GM23338 (cell line): ENCODE measurements around the gene GOLGA6C. TPM values are rescaled to one million over a fixed set of nuclear protein-coding genes. Genes with fewer than 3 reads are reported as not detected.

Experiments
- ATAC-seq: fragments of 200-7000 bp; cut with Tn5 transposase; 3 replicates; pipeline ENCODE4 v1.9.1; 2020
- DNase-seq: peaks from one replicate; pipeline ENCODE4 v3.0.0-alpha.2; 2015; ENCODE audit warnings: low spot score
- H2AFZ ChIP-seq: fragments of 200-600 bp; sonication (generic); 2 replicates; pipeline ENCODE4 v1.8.0; 2016; ENCODE audit warnings: antibody characterized with exemption, mild to moderate bottlenecking, moderate library complexity
- H3F3A ChIP-seq: fragments of 200-600 bp; sonication (generic); replicated peaks from 2 replicates; pipeline ENCODE4 v1.8.0; 2017; ENCODE audit warnings: antibody characterized with exemption, mixed run types, low read depth
- H3K27ac ChIP-seq: fragments of 200-600 bp; sonication (generic); 2 replicates; pipeline ENCODE4 v1.6.1; 2016; ENCODE audit warnings: low read depth
- H3K27me3 ChIP-seq: fragments of 200-600 bp; sonication (generic); 2 replicates; pipeline ENCODE4 v1.8.0; 2016; ENCODE audit warnings: mild to moderate bottlenecking, mixed run types, moderate library complexity; ENCODE audit not compliant: insufficient read depth
- H3K36me3 ChIP-seq: fragments of 200-600 bp; sonication (generic); 2 replicates; pipeline ENCODE4 v1.8.0; 2016; ENCODE audit warnings: mild to moderate bottlenecking; ENCODE audit not compliant: insufficient read depth
- H3K4me1 ChIP-seq: fragments of 200-600 bp; sonication (generic); 2 replicates; pipeline ENCODE4 v1.8.0; 2016; ENCODE audit warnings: mild to moderate bottlenecking, moderate library complexity; ENCODE audit not compliant: insufficient read depth
- H3K4me2 ChIP-seq: fragments of 200-600 bp; sonication (generic); 2 replicates; pipeline ENCODE4 v1.7.1; 2017; ENCODE audit warnings: mixed run types
- H3K4me3 ChIP-seq: fragments of 200-600 bp; sonication (generic); 2 replicates; pipeline ENCODE4 v1.6.1; 2016; ENCODE audit warnings: mixed run types
- H3K79me2 ChIP-seq: fragments of 200-600 bp; sonication (generic); replicated peaks from 2 replicates; pipeline ENCODE4 v1.8.0; 2017; ENCODE audit warnings: mild to moderate bottlenecking; ENCODE audit not compliant: insufficient read depth
- H3K9me2 ChIP-seq: fragments of 200-600 bp; sonication (generic); 2 replicates; pipeline ENCODE4 v1.8.0; 2017; ENCODE audit not compliant: insufficient read depth
- H4K20me1 ChIP-seq: fragments of 200-600 bp; sonication (generic); replicated peaks from 2 replicates; pipeline ENCODE4 v1.8.0; 2017; ENCODE audit warnings: mild to moderate bottlenecking; ENCODE audit not compliant: insufficient read depth
- H3K27ac Mint-ChIP-seq: 2 replicates; pipeline ENCODE4 v1.8.0; 2020; ENCODE audit warnings: inconsistent platforms, mild to moderate bottlenecking, moderate library complexity, mixed read lengths
- H3K27me3 Mint-ChIP-seq: 3 replicates; pipeline ENCODE4 v1.8.0; 2022; ENCODE audit warnings: low read depth, mild to moderate bottlenecking, moderate library complexity, mixed read lengths, inconsistent platforms; ENCODE audit not compliant: insufficient read depth, poor library complexity
- H3K36me3 Mint-ChIP-seq: 3 replicates; pipeline ENCODE4 v1.8.0; 2021; ENCODE audit warnings: low read depth, mild to moderate bottlenecking, inconsistent platforms, moderate library complexity, mixed read lengths
- H3K4me1 Mint-ChIP-seq: 3 replicates; pipeline ENCODE4 v1.8.0; 2020; ENCODE audit warnings: mild to moderate bottlenecking, inconsistent platforms, mixed read lengths
- H3K4me3 Mint-ChIP-seq: 3 replicates; pipeline ENCODE4 v1.8.0; 2021; ENCODE audit warnings: moderate library complexity, mild to moderate bottlenecking, inconsistent platforms, mixed read lengths
- H3K9me3 Mint-ChIP-seq: 3 replicates; pipeline ENCODE4 v1.8.0; 2020; ENCODE audit warnings: moderate library complexity, mild to moderate bottlenecking, inconsistent platforms, mixed read lengths
- CREB1 ChIP-seq: fragments of 250-450 bp; sonication (Bioruptor Pico); IDR thresholded peaks from 2 replicates; pipeline ENCODE4 v1.5.0; 2020; ENCODE audit warnings: low read depth, mild to moderate bottlenecking, moderate library complexity
- CTCF ChIP-seq, 2 experiments: fragments of 200-600 bp in 1 of 2; sonication (generic) in 1 of 2; conservative IDR thresholded peaks; 2 replicates each; pipeline versions ENCODE4 v1.5.1 to v1.6.1; 2016 to 2017; ENCODE audit warnings: antibody characterized with exemption in 2 of 2, low read depth in 2 of 2, mild to moderate bottlenecking in 2 of 2, moderate library complexity in 1 of 2
- ETS1 ChIP-seq: IDR thresholded peaks from 2 replicates; pipeline ENCODE4 v1.6.1; 2016; ENCODE audit warnings: antibody characterized with exemption
- EZH2 ChIP-seq: fragments of 200-600 bp; sonication (generic); IDR thresholded peaks from one replicate; pipeline ENCODE4 v1.8.0; 2017; ENCODE audit warnings: antibody characterized with exemption, mild to moderate bottlenecking, low read depth; ENCODE audit not compliant: unreplicated experiment
- EZH2phosphoT487 ChIP-seq: fragments of 200-600 bp; sonication (generic); IDR thresholded peaks from one replicate; pipeline ENCODE4 v1.8.1; 2018; ENCODE audit warnings: antibody characterized with exemption; ENCODE audit not compliant: unreplicated experiment
- JUNB ChIP-seq: IDR thresholded peaks from one replicate; pipeline ENCODE4 v1.6.1; 2016; ENCODE audit warnings: antibody characterized with exemption; ENCODE audit not compliant: unreplicated experiment
- NANOG ChIP-seq: IDR thresholded peaks from 2 replicates; pipeline ENCODE4 v1.6.1; 2016; ENCODE audit warnings: antibody characterized with exemption, borderline replicate concordance
- POLR2AphosphoS5 ChIP-seq: IDR thresholded peaks from 2 replicates; pipeline ENCODE4 v1.6.1; 2016; ENCODE audit warnings: antibody characterized with exemption, low read depth
- REST ChIP-seq: IDR thresholded peaks from one replicate; pipeline ENCODE4 v1.6.1; 2018; ENCODE audit warnings: antibody characterized with exemption; ENCODE audit not compliant: unreplicated experiment
- STAT1 ChIP-seq: IDR thresholded peaks from one replicate; pipeline ENCODE4 v1.6.1; 2016; ENCODE audit warnings: antibody characterized with exemption; ENCODE audit not compliant: unreplicated experiment
- ZNF114 ChIP-seq: fragments of 250-450 bp; sonication (Bioruptor Pico); IDR thresholded peaks from 2 replicates; pipeline ENCODE4 v1.5.0; 2020; ENCODE audit warnings: mild to moderate bottlenecking, moderate library complexity
- ZNF331 ChIP-seq: fragments of 250-450 bp; sonication (Bioruptor Pico); IDR thresholded peaks from 2 replicates; pipeline ENCODE4 v1.5.0; 2020; ENCODE audit warnings: low read depth, mild to moderate bottlenecking, moderate library complexity
- ZNF462 ChIP-seq: fragments of 250-450 bp; sonication (Bioruptor Pico); IDR thresholded peaks from 2 replicates; pipeline ENCODE4 v1.5.0; 2020; ENCODE audit warnings: mild to moderate bottlenecking, moderate library complexity
- polyA plus RNA-seq: library from polyadenylated mRNA; unstranded; fragments of >200 nt; fragmentation: Nextera tagmentation; extraction: Ambion mirVana; gene quantifications from 2 replicates; pipeline ENCODE4 v1.2.1, GENCODE V29; 2016
- total RNA-seq: library from RNA; depleted of rRNA; stranded (reverse); fragments of >200 nt; shearing (Covaris generic); gene quantifications from 2 replicates; pipeline ENCODE4 v1.2.3, GENCODE V29; 2014

GOLGA6C gene
- total and polyA plus RNA-seq, 2 experiments from 2014 or later = 0.34 to 1.3 TPM

- no peak for DNase-seq
- H3K4me3 Mint-ChIP-seq = no peak overlapping the region
- Histone ChIP-seq H3K36me3 (no peaks in the 10 kb centered on the region), H3K4me3 (no peak overlapping the region), H2AFZ (no peak overlapping the region), H3K4me2 (no peak overlapping the region), H3K27ac (no peak overlapping the region), H3F3A (no peaks in the 10 kb centered on the region), H3K79me2 (no peaks in the 10 kb centered on the region), H3K4me1 (peaks cover 5% of the 10 kb centered on the region; the same call in 1 of the 2 replicates), H4K20me1 (no peaks in the 10 kb centered on the region), H3K27me3 (no peaks in the 10 kb centered on the region), H3K9me2 (no peaks in the 10 kb centered on the region)
- TF ChIP-seq POLR2AphosphoS5 (no peak), EZH2 (no peak), EZH2phosphoT487 (no peak), REST (no peak), JUNB (no peak), ETS1 (no peak), CTCF (conservative IDR thresholded peaks at IDR 0.05; ENCODE audit: low read depth in 2 of 2) (no peak), CREB1 (CRISPR knock-in tag) (no peak), STAT1 (no peak), NANOG (no peak), ZNF462 (CRISPR knock-in tag) (no peak), ZNF331 (no peak), ZNF114 (no peak)
- peaks cover 2% of the 10 kb centered on the region; the same call in 1 of the 3 replicates for H3K36me3 Mint-ChIP-seq
- no peaks in the 10 kb centered on the region; the same call in 1 of the 3 replicates for H3K4me1 Mint-ChIP-seq
- peaks cover 21% of the 10 kb centered on the region for H3K27me3 Mint-ChIP-seq
- no peaks in the 10 kb centered on the region; the same call in 2 of the 3 replicates for H3K9me3 Mint-ChIP-seq
- ATAC-seq = no peak
- H3K27ac Mint-ChIP-seq = no peak overlapping the region
Measured at GRCh38 chr15:75235760-75236729, 22.1 kb upstream of the GOLGA6C start.
